Measurements from ENCODE around the gene INO80C.

The INO80C gene

GRCh38 chr18:35474884-35475283, 22.9 kb downstream of the INO80C start:
- Histone ChIP-seq H3K9me3 (ENCODE audit: control insufficient read depth, insufficient read depth, low read length) (no peaks in the 10 kb centered on the region), H3K9me2 (replicated peaks; ENCODE audit: control insufficient read depth, low read length) (no peaks in the 10 kb centered on the region), H4K20me1 (ENCODE audit: control insufficient read depth, insufficient read depth, low read depth, low read length) (no peaks in the 10 kb centered on the region), H3K79me2 (ENCODE audit: control insufficient read depth, low read length) (no peaks in the 10 kb centered on the region), H3K27ac (ENCODE audit: low read depth, low read length) (no peak overlapping the region), H3K4me3 (ENCODE audit: low read length) (no peak overlapping the region), H3K36me3 (ENCODE audit: control insufficient read depth, low read length) (peaks cover 15% of the 10 kb centered on the region), H3K4me2 (ENCODE audit: low read length) (no peak overlapping the region), H3F3A (ENCODE audit: control insufficient read depth, insufficient read depth) (no peaks in the 10 kb centered on the region), H3K27me3 (ENCODE audit: control insufficient read depth, low read length) (no peaks in the 10 kb centered on the region), H3K4me1 (ENCODE audit: control insufficient read depth, low read length) (no peaks in the 10 kb centered on the region)
- TF ChIP-seq CTCF (IDR thresholded peaks at IDR 0.05; ENCODE audit: low read depth, low read length, poor library complexity, severe bottlenecking) (no peak), EZH2phosphoT487 (IDR thresholded peaks at IDR 0.05; ENCODE audit: borderline replicate concordance, low read length) (no peak)

- no peaks in the 10 kb centered on the region for H4K20me1 ChIP-seq (ENCODE audit: control insufficient read depth, insufficient read depth, low read depth, low read length)
- no peaks in the 10 kb centered on the region for H3K9me2 ChIP-seq (replicated peaks; ENCODE audit: control insufficient read depth, low read length)
- H3K79me2 ChIP-seq (ENCODE audit: control insufficient read depth, low read length) = no peaks in the 10 kb centered on the region
- no peak overlapping the region for H3K4me2 ChIP-seq (ENCODE audit: low read length)
- H3F3A ChIP-seq (ENCODE audit: control insufficient read depth, insufficient read depth) = no peaks in the 10 kb centered on the region
- H3K4me1 ChIP-seq (ENCODE audit: control insufficient read depth, low read length) = no peaks in the 10 kb centered on the region
- TF ChIP-seq EZH2phosphoT487 (IDR thresholded peaks at IDR 0.05; ENCODE audit: borderline replicate concordance, low read length) (no peak), CTCF (IDR thresholded peaks at IDR 0.05; ENCODE audit: low read depth, low read length, poor library complexity, severe bottlenecking) (no peak)
- H3K9me3 ChIP-seq (ENCODE audit: control insufficient read depth, insufficient read depth, low read length) = no peaks in the 10 kb centered on the region
- H3K4me3 ChIP-seq (ENCODE audit: low read length) = no peak overlapping the region
- no peaks in the 10 kb centered on the region for H3K27me3 ChIP-seq (ENCODE audit: control insufficient read depth, low read length)
- no peak overlapping the region for H3K27ac ChIP-seq (ENCODE audit: low read depth, low read length)
- peaks cover 15% of the 10 kb centered on the region for H3K36me3 ChIP-seq (ENCODE audit: control insufficient read depth, low read length)
These were observed 24.2 kb downstream of the INO80C start for GRCh38 chr18:35473562-35473961.

GRCh38 chr18:35470435-35470834, 27.3 kb downstream of the INO80C start:
- no peak overlapping the region for H3K27ac ChIP-seq (ENCODE audit: low read depth, low read length)
- H3K4me1 ChIP-seq (ENCODE audit: control insufficient read depth, low read length) = peaks cover 21% of the 10 kb centered on the region
- no peaks in the 10 kb centered on the region for H3K9me3 ChIP-seq (ENCODE audit: control insufficient read depth, insufficient read depth, low read length)
- peaks cover 15% of the 10 kb centered on the region for H3K36me3 ChIP-seq (ENCODE audit: control insufficient read depth, low read length)
- no peaks in the 10 kb centered on the region for H4K20me1 ChIP-seq (ENCODE audit: control insufficient read depth, insufficient read depth, low read depth, low read length)
- H3K79me2 ChIP-seq (ENCODE audit: control insufficient read depth, low read length) = no peaks in the 10 kb centered on the region
- H3K4me2 ChIP-seq (ENCODE audit: low read length) = no peak overlapping the region
- H3K9me2 ChIP-seq (replicated peaks; ENCODE audit: control insufficient read depth, low read length) = no peaks in the 10 kb centered on the region
- TF ChIP-seq CTCF (IDR thresholded peaks at IDR 0.05; ENCODE audit: low read depth, low read length, poor library complexity, severe bottlenecking) = no peak
- no peak for TF ChIP-seq EZH2phosphoT487 (IDR thresholded peaks at IDR 0.05; ENCODE audit: borderline replicate concordance, low read length)
- no peaks in the 10 kb centered on the region for H3F3A ChIP-seq (ENCODE audit: control insufficient read depth, insufficient read depth)
- H3K27me3 ChIP-seq (ENCODE audit: control insufficient read depth, low read length) = no peaks in the 10 kb centered on the region
- H3K4me3 ChIP-seq (ENCODE audit: low read length) = no peak overlapping the region

GRCh38 chr18:35469725-35470124, 28.0 kb downstream of the INO80C start:
- Histone ChIP-seq H4K20me1 (ENCODE audit: control insufficient read depth, insufficient read depth, low read depth, low read length) (no peaks in the 10 kb centered on the region), H3K27me3 (ENCODE audit: control insufficient read depth, low read length) (no peaks in the 10 kb centered on the region), H3K79me2 (ENCODE audit: control insufficient read depth, low read length) (no peaks in the 10 kb centered on the region), H3K9me3 (ENCODE audit: control insufficient read depth, insufficient read depth, low read length) (no peaks in the 10 kb centered on the region), H3F3A (ENCODE audit: control insufficient read depth, insufficient read depth) (no peaks in the 10 kb centered on the region), H3K27ac (ENCODE audit: low read depth, low read length) (no peak overlapping the region), H3K4me1 (ENCODE audit: control insufficient read depth, low read length) (peaks cover 21% of the 10 kb centered on the region), H3K4me2 (ENCODE audit: low read length) (no peak overlapping the region), H3K4me3 (ENCODE audit: low read length) (no peak overlapping the region), H3K9me2 (replicated peaks; ENCODE audit: control insufficient read depth, low read length) (no peaks in the 10 kb centered on the region), H3K36me3 (ENCODE audit: control insufficient read depth, low read length) (peaks cover 15% of the 10 kb centered on the region)
- TF ChIP-seq CTCF (IDR thresholded peaks at IDR 0.05; ENCODE audit: low read depth, low read length, poor library complexity, severe bottlenecking) = no peak
- TF ChIP-seq EZH2phosphoT487 (IDR thresholded peaks at IDR 0.05; ENCODE audit: borderline replicate concordance, low read length) = no peak
